ENCODE measurements around the gene CUBN. TPM values are rescaled to one million over a fixed set of nuclear protein-coding genes. Genes with fewer than 3 reads are reported as not detected.

The CUBN gene
- total and polyA plus RNA-seq, 9 of the 15 experiments (the other 6 are each of a cell fraction or from before 2014, with no cell fraction given) = 0.04 to 0.33 (median 0.09) TPM

DNA sequence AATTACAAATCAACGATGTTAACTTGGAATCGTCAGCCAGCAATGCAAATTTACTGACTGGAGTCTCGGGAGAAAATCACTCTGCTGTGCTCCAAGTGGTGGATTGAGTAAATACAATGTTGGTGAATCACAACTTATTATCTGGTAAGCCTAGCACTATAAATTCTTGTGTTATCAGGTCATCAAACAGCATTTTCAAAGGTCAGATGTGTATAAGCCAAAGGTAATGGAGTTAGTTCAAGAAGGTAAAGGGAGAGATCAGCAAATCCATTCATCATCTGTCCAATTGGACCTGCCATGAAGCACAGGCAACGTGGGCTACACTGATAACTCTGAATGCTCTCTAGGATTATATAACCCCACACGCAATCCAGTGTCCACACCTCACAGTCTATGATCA lies 13.9 kb downstream of the CUBN start (continued):
- TF ChIP-seq, protein P1, sequence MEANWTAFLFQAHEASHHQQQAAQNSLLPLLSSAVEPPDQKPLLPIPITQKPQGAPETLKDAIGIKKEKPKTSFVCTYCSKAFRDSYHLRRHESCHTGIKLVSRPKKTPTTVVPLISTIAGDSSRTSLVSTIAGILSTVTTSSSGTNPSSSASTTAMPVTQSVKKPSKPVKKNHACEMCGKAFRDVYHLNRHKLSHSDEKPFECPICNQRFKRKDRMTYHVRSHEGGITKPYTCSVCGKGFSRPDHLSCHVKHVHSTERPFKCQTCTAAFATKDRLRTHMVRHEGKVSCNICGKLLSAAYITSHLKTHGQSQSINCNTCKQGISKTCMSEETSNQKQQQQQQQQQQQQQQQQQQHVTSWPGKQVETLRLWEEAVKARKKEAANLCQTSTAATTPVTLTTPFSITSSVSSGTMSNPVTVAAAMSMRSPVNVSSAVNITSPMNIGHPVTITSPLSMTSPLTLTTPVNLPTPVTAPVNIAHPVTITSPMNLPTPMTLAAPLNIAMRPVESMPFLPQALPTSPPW (CRISPR knock-in tag; IDR thresholded peaks at IDR 0.05) = no peak
- TF ChIP-seq ZNF75A (CRISPR knock-in tag; IDR thresholded peaks at IDR 0.05) (no peak), PYGO2 (tag; IDR thresholded peaks at IDR 0.05) (no peak), ZKSCAN3 (CRISPR knock-in tag; IDR thresholded peaks at IDR 0.05) (no peak), HNRNPLL (IDR thresholded peaks at IDR 0.05; ENCODE audit: low read depth, low read length, poor library complexity, severe bottlenecking) (no peak), CXXC5 (CRISPR knock-in tag; IDR thresholded peaks at IDR 0.05) (no peak), SOX6 (IDR thresholded peaks at IDR 0.05) (peak; percentile 18; the same call in 1 of the 2 replicates), ELF1 (tag; IDR thresholded peaks at IDR 0.05) (no peak), RBBP5 (IDR thresholded peaks at IDR 0.05; ENCODE audit: borderline replicate concordance, insufficient read depth, low read length, poor library complexity, severe bottlenecking) (no peak), NUFIP1 (IDR thresholded peaks at IDR 0.05; ENCODE audit: partially characterized antibody) (no peak), ZBTB8A (IDR thresholded peaks at IDR 0.05; ENCODE audit: partially characterized antibody) (no peak), ZNF217 (CRISPR knock-in tag; IDR thresholded peaks at IDR 0.05) (no peak), KDM1A (IDR thresholded peaks at IDR 0.05) (peak; percentile 84 to 87; a peak in 3 of 4 replicates), ZNF263 (CRISPR knock-in tag; IDR thresholded peaks at IDR 0.05; ENCODE audit: borderline replicate concordance) (no peak), EGR1 (conservative IDR thresholded peaks at IDR 0.05) (no peak), FOXK2 (conservative IDR thresholded peaks at IDR 0.05 in 1 of 2, IDR thresholded peaks at IDR 0.05 in 1 of 2; ENCODE audit: low read depth in 2 of 2) (no peak), FOXJ2 (tag; IDR thresholded peaks at IDR 0.05) (no peak), TCF3 (CRISPR knock-in tag; IDR thresholded peaks at IDR 0.05) (peak; percentile 58)
- TF ChIP-seq, protein P2, sequence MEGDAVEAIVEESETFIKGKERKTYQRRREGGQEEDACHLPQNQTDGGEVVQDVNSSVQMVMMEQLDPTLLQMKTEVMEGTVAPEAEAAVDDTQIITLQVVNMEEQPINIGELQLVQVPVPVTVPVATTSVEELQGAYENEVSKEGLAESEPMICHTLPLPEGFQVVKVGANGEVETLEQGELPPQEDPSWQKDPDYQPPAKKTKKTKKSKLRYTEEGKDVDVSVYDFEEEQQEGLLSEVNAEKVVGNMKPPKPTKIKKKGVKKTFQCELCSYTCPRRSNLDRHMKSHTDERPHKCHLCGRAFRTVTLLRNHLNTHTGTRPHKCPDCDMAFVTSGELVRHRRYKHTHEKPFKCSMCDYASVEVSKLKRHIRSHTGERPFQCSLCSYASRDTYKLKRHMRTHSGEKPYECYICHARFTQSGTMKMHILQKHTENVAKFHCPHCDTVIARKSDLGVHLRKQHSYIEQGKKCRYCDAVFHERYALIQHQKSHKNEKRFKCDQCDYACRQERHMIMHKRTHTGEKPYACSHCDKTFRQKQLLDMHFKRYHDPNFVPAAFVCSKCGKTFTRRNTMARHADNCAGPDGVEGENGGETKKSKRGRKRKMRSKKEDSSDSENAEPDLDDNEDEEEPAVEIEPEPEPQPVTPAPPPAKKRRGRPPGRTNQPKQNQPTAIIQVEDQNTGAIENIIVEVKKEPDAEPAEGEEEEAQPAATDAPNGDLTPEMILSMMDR (IDR thresholded peaks at IDR 0.05 in 2 of 3, conservative IDR thresholded peaks at IDR 0.05 in 1 of 3; ENCODE audit: insufficient read depth in 2 of 3, low read depth in 1 of 3, low read length in 3 of 3) = peak in 1 of 3 experiments; percentile 19; a peak in 1 of 6 replicates
- TF ChIP-seq, protein P3, sequence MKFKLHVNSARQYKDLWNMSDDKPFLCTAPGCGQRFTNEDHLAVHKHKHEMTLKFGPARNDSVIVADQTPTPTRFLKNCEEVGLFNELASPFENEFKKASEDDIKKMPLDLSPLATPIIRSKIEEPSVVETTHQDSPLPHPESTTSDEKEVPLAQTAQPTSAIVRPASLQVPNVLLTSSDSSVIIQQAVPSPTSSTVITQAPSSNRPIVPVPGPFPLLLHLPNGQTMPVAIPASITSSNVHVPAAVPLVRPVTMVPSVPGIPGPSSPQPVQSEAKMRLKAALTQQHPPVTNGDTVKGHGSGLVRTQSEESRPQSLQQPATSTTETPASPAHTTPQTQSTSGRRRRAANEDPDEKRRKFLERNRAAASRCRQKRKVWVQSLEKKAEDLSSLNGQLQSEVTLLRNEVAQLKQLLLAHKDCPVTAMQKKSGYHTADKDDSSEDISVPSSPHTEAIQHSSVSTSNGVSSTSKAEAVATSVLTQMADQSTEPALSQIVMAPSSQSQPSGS (CRISPR knock-in tag; IDR thresholded peaks at IDR 0.05) = no peak

Measured in K562 (cell line).